Stimulated activated CD4-positive, alpha-beta T cell treated with anti-CD3 and anti-CD28 coated beads, TNF-alpha, amount 100 ng/mL, for 1 hour (primary cell): ENCODE results near the gene DOCK10.

Experiments used
- DNase-seq, 3 donors: peaks; one replicate each; pipeline ENCODE4 v3.0.0-alpha.2; 2020; ENCODE audit warnings: low read depth in 3 of 3, low spot score in 1 of 3

DOCK10 gene

DNA sequence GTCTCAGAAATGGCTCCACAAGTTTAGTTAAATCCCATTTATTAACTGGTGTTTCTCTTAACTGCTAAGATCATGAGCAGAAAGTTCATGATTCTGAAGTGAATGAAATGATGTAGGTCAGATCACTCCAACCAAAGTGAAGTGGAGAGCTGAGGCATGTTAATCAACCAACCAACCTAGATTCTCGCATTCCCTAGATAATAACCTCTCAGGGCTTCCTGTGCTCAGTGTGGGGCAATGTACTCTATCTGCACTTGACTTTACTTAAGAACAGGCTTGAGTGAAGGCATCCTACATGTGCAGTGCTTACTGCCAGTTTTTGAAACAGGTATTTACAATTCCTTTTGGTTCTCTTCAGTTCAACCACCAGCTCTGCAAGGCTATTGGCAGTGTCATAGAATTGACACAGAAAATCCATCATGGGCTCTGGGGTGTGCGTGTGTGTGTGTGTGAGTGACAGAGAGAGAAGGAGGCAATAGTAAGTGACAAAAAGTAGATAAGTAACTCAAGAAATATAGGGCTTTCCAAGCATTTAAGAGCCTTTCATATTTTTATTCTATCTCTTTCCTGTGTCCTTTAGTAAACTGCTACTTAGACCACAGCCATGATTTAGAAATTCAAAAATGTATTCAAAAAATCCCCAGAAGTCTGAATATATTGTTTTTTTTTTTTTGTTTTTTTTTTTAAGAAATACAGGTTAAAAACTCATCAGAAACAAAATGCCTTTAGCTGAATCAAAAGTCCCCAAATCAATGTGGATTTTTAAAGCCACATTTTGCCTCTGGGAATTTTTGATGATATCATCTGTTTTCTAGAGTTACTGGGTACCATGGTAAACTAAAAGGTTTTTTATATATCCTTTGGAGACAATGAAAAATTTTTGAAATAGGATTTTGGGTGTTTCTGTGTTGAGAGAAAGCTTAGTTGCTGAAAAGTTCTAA lies 28.6 kb downstream of the DOCK10 start:
- DNase-seq, result no peak

DNA sequence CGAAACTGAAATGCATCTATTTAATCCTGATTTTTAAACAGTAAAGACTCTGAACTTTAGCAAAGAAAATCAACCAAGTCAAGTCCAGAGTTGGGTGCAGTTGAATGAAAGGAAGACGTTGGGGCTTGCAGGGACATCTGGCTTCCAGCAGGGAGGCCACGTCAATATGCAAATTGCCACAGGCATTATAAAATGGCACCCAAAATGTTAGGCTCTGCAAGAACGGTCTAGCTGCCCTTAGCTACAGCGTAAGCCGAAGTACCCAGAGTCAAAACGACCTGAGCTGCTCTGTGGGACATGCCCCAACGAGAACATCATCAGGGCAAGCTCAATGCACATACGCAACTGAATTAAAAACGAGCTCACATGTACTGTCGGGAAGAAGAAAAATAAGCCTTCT lies 30.7 kb downstream of the DOCK10 start:
- DNase-seq, result no peak

DNA sequence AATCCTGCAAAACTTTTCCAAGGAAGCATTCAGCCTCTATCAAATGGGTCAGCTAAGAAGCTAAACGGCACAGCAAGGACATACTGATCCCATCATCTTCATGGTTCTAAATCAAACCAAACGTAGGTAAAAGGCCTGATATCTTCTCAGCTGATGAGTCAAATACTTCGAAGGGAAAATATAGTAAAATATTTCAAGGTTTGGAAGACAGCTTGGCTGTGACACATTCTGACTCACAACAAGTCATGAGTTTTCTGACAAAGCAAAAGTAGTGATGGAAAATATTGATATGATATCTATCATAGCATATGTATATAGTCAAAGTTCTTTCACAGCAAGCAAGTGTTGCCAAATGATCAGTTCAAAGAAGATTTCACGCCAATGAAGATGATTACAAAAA lies 31.5 kb downstream of the DOCK10 start:
- no peak for DNase-seq

DNA sequence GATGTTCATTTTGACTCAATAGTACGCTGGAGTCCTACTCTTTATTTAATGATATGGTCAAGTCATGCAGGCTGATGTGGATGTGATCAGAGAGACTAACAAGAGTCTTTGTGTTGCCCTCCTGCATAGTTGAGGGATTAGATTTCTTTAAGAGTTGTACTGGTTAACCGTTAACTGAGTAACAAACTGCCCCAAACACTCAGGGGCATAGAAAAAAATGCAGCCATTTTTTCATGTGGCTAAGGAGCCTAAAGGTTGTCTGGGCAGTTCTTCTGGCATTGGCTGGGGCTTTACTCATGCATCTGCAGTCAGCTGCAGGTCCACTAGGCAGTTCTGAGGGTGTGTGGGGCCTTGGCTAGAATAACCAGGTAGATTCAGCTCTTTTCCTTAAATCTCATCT lies 32.5 kb downstream of the DOCK10 start:
- DNase-seq, result no peak

DNA sequence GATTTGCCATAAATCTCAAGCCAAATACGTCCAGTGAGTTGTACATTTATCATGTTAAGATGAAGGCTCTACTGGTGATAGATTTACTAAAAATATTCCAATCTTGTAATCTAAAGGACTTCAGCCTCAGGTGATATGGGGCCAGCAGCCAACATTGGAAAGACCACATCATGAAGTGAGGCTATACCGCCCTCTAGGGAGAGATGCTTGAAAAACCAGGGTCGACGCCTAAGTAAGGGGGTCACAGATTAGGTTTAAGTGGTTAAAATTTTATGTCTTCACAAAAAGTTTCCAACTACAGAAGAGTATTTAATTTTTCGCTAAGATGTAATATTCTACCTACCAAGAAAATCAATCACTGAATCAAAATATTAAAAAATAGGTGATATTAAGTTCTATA lies 33.3 kb downstream of the DOCK10 start:
- no peak for DNase-seq

DNA sequence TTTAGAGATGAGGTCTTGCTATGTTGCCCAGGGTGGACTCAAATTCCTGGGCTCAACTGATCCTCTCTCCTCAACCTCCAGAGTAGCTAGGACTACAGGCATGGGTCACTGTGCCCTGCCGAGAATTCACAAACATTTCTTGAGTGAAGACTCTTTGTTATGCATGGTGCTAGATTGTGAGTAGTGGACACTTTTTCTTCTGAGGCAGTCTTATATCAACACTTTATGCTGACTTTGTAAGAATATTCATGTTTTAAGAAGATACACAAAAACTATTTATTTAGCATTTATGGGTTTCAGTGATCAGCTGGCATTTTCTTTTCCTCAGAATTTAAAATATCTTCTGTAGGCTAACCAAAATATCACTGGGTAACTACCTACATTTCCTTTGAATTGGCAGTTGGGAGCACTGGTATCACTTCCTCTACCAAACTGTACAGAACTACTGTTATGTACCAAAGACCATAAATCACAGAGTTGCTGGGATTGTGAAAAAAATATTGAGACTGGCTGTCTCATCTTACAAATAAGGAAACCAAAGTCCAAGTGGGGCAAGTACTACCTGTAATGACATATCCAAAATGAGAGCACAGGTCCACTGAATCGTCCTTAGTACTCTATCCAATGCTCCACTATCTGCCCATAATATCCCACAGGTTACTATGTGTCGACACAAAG lies 34.0 kb downstream of the DOCK10 start:
- no peak for DNase-seq

DNA sequence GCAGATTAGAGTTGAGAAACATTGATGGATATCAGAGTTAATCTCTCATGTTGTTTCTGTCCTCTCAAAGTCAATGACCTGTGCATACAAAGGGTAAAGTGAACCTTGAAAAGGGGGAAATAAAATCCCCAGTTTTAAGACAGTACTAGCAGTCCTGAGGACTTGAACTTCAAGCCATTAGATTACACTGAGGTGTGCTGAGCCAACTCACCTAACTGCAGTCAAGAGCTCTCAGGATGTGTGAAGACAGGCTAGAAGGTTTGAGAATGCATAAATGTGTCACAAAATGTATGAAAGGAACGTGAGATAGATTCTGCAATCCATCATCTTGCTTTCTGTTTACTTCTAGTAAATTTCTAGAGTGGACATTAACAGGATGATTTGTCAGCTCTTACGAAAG lies 35.5 kb downstream of the DOCK10 start:
- DNase-seq, result no peak

DNA sequence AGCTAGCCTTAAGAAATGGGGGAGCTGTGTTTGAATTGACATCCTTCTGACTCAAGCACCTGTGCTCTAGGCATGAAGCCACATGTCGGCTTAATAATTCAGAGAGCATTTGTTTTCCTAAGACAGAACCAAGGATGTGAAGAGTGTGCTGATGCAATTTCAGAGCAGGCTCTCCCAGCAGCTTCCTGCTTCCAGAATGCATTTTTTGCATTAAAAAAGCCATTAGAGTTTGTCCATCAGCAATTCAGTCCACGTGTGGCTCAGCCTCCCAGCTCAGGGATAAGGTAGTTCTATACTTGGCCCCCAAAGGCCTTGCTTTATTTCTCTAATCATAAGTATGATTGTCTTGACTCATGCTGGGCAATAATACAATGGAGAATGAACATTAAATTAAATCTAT lies 37.7 kb downstream of the DOCK10 start:
- DNase-seq, result no peak

DNA sequence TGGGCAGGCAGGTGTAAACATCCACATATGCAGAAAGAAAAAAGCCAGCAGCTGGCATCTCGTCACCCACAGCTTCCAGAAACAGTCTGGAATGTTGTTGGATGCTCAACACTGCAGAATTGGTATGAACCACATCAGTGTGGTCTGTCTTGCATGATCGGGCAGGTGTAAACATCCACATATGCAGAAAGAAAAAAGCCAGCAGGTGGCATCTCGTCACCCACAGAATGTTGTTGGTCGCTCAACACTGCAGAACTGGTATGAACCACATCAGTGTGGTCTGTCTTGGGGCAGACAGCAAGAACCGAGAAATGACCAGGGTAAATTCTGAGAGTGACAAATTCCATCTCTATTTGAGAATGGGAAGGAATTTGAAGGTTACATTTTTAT lies 39.6 kb downstream of the DOCK10 start:
- no peak for DNase-seq

DNA sequence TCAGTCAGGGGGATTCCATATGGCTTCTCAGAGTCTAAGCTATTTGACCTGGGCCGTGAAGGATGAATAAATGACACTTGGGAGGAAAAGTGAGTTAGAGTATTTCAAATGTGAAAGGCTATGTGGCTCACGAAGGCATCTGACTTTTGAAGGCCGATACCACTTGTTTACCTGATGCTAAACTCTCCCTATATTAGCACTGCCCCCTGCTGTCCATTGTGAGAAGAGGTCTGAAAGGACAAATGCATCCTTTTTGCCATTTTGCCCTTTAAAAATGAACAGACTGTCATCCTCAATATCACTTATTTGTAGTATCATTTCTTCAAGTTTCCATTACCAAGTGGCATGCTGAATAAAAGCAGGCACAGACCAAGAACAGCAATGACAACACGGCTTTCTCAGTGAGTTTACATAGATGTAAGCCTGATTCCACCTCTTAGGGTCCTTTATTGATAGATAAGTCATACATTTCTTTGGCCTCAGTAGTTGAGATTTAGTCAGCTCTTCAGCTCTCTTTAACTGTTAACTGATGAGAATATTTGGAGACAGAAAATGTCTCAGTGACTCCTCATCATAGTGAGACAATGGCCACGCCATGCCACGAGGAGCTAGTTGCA lies 40.1 kb downstream of the DOCK10 start:
- peak in 2 of 3 donors; percentile 35 for DNase-seq

DNA sequence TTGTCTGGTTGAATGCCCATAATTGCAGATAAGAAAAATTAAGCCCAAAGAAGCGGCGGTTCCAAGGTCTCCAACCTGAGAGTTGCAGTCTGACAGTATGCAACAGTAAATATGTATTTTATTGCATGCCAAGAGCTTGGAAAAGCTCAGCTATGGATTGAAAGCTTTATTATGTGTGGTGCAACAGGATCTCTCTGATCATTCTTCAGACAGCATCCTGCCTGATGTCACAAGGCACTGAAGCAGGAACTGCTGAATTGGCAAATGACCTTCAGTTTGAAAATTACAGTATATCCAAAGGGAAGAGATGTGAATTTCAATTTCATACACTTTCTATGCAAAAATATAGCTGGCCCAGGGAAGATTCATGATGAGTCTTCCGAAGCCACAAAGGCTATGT lies 42.5 kb downstream of the DOCK10 start:
- DNase-seq, result no peak

DNA sequence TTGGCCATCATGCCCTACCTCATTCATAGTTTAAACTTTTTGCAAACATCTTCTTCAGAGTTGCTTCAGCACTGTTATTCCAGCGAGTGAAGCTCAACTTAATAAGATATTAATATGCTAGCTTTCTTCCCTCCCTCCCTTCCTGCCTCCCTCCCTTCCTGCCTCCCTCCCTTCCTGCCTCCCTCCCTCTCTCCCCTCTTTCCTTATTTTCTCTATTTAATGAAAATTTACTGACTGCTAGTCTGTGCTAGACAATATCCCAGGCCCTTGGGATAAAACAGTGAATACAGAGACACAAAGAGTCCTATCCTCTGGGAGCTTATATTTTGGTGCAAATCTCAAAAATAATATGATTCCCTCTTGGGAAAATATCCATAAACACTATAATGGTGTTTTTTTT lies 42.9 kb downstream of the DOCK10 start:
- DNase-seq, result no peak

DNA sequence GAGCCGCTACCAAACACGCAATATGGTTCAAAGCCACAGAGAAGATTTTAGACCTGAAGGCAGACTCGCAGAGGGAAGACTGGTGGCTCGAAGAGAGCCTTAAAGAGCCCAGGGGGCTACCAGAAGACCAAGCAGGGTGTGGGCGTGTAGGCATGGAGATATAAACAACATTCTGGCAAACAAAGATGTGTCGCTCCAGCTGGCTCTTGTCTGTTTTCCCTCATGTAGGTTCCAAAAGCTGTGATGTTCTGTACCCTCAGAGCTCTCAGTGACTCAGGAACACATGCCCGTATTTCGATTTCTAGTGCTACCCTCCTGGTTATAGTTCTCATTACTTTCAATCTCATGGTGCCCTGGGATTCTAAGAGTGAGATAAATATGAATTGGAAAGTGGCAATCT lies 44.5 kb downstream of the DOCK10 start:
- no peak for DNase-seq

DNA sequence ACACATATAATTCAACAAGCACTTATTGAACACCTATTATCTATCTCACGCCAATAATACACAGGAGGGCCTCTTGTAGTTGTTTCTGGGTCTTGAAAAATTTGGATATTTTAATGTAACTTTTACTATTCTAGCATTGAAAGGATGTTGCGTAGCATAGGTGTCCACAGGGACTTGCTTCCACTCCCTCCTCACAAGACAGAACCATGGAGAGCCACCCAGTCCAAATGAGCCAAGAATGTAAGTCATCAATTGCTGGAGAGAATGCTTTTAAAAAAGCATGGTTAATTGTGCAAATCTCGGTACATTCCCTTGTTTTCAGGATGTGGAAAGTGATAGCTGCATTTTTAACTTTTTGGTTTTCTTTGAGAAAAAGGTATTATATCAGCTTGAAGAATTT lies 46.8 kb downstream of the DOCK10 start:
- DNase-seq, result no peak

DNA sequence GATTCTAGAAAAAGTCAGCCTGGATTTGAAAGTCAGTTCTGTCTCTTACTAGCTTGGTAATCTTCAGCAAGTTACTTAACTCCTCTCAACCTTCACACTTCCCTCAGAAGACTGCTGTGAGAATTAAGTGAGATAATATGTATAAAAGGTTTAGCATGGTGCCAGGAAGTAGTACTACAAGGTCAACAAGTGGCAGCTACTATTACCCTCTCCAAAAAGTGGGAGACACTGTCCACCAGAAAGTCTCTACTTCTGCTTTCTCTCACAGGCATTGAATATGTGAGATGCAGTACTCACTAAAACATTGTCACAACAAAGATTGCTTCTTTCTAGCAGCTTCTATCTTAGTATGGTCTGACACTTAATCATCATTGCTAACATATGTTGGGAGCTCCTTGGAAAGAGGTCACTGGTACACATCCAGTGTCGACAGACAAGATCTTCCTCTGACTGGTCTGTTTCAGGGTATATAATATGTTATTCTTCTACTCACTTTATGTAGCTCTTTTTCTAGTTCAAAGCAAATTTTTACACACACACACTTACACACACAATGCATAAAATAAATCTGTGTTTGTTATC lies 47.9 kb downstream of the DOCK10 start:
- no peak for DNase-seq

DNA sequence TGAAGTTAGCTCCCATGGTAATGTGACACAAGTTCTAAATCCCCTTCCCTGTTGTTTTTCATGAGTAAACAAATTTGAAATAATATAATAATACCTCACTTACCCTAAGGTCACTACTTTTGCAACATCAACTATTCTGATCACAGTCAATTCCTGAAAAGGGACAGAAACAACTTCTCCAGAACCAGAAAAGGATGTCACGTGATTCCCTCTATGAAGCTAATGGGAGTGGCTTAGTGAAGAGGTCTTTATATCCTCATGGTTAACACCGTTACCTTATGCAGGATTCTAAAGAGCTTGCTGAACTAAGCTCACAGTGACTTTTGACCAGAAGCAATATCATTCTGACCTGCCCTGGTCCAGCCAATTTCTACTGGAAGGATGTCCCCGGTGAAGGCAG lies 51.6 kb downstream of the DOCK10 start:
- DNase-seq, result no peak

DNA sequence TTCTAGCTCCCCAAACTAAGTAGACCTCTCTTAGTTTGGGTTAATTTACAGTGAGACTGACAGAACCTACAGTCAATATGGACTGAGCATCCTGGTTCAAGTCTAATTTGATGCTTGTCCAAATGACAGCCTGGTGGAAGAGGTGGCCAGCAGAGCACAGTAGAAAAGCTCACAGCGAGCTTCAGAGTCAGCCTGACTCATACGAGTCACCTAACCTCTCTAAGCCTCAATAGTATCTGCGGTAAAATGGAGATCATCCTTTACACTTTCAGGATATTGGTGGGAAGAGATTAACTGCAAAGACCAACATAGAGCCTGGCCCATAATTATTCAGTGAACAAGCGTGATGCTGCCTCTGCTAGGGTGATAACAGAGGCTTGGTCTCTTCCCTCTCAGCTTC lies 54.5 kb downstream of the DOCK10 start:
- no peak for DNase-seq

DNA sequence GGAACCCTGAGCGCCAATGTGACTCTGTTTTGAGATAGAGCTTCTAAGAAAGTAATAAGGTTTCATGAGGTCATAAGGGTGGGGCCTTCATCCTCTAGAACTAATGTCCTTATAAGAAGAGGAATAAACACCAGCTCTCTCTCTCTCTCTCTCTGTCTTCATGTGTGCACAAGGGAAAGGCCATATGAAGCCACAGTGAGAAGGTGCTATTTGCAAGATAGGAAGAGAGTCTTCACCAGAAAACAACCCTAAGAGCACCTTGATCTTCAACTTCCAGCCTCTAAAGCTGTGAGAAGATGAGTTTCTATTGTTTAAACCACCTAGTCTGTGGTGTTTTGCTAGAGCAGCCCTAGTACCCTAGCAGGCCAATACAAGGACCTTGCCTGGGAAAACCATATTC lies 55.8 kb downstream of the DOCK10 start:
- DNase-seq, result no peak

DNA sequence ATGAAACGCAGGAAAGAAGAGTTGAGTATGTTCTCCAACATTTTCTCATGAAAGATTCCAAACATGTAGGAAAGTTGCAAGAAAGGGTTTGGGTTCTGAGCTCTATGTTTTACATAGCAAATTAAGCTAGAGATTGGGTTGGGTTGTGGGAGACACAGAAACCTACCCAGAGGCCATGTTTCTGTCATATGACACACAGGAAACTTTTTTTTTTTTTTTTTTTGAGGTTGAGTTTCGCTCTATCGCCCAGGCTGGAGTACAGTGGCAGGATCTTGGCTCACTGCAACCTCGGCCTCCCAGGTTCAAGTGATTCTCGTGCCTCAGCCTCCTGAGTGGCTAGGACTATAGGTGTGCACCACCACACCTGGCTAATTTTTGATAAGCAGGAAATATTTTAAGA lies 57.6 kb downstream of the DOCK10 start:
- DNase-seq, result no peak

DNA sequence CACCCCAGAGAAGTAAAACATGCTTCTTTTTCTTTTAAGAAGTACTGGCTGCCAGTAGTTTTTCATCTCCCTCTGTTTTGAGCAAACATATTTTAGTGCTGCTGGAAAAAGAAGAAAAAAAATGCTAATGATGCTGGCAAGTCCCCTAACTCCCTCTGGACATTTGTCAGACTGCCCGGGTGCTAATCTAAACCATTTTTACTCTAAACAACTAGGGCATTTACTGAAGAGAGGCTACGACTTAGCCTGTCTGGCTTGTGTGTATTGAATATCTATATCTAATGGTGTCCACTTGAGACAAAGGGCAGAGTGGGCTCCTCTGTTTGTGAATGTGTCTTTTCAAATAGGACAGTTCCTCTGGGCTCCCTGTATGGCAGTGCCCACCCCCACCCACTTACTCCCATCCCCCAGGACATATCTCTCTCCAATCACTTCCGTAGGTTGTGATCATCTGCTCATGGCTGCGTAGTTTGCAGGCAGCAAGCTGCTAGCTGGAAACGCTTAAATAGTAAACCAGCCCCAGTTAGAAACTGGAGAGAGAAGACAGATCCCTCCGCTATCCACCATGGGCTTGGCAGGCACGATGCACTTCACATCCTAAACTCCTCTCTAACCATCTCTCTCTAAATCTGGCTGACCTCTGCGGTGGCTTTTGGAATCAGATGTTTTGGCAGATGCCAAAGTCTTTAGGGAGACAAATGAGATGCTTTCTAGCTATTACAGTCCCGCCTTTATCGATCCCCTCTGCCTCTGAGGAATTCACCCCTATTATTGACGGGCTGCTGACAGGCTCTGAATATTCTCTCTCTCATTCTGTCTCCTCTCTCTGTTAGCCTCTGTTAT lies 58.3 kb downstream of the DOCK10 start:
- no peak for DNase-seq
